Fibroblast of skin of right biceps (primary cell): ENCODE measurements around the gene ARMC2.
"Not testable (repeated sequence)": the region's sequence is repeated elsewhere in the genome, so short reads cannot be mapped to it uniquely, and the experiment has no call there.

Experiments
- DNase-seq: peaks from one replicate; pipeline ENCODE4 v3.0.0-alpha.2; 2013

ARMC2 gene

GRCh38 chr6:108872575-108872974 is 24.4 kb downstream of the ARMC2 start:
- DNase-seq: no peak

- DNase-seq: no peak
These were observed 25.0 kb downstream of the ARMC2 start for GRCh38 chr6:108873251-108873650.

GRCh38 chr6:108873971-108874370 is 25.7 kb downstream of the ARMC2 start:
- DNase-seq: no peak

GRCh38 chr6:108874470-108875160 is 26.4 kb downstream of the ARMC2 start:
- peak; percentile 52 for DNase-seq

- DNase-seq: no peak
These were observed 26.9 kb downstream of the ARMC2 start for GRCh38 chr6:108875161-108875555.

GRCh38 chr6:108877046-108877751 is 29.0 kb downstream of the ARMC2 start:
- DNase-seq: peak; percentile 89

- no peak for DNase-seq
These were observed 30.7 kb downstream of the ARMC2 start for GRCh38 chr6:108878942-108879341.

- no peak for DNase-seq
These were observed 35.0 kb downstream of the ARMC2 start for GRCh38 chr6:108883172-108883571.

- no peak for DNase-seq
These were observed 36.2 kb downstream of the ARMC2 start for GRCh38 chr6:108884211-108885059.

- no peak for DNase-seq
These were observed 39.8 kb downstream of the ARMC2 start for GRCh38 chr6:108888052-108888451.

GRCh38 chr6:108888745-108889144 is 40.5 kb downstream of the ARMC2 start:
- no peak for DNase-seq

GRCh38 chr6:108890898-108891297 is 42.7 kb downstream of the ARMC2 start:
- DNase-seq: not testable (repeated sequence)

GRCh38 chr6:108895571-108895970 is 47.3 kb downstream of the ARMC2 start:
- peak; percentile 22 for DNase-seq

GRCh38 chr6:108896111-108896661 is 48.0 kb downstream of the ARMC2 start:
- peak; percentile 87 for DNase-seq

- no peak for DNase-seq
These were observed 49.1 kb downstream of the ARMC2 start for GRCh38 chr6:108897371-108897770.

- DNase-seq: peak; percentile 39
These were observed 54.2 kb downstream of the ARMC2 start for GRCh38 chr6:108902382-108902792.

GRCh38 chr6:108903796-108904195 is 55.6 kb downstream of the ARMC2 start:
- no peak for DNase-seq

GRCh38 chr6:108904741-108905140 is 56.5 kb downstream of the ARMC2 start:
- DNase-seq: no peak

- DNase-seq: no peak
These were observed 66.2 kb downstream of the ARMC2 start for GRCh38 chr6:108914235-108915022.

- no peak for DNase-seq
These were observed 67.0 kb downstream of the ARMC2 start for GRCh38 chr6:108915258-108915657.

GRCh38 chr6:108916026-108916686 is 67.9 kb downstream of the ARMC2 start:
- DNase-seq: no peak

GRCh38 chr6:108920751-108921150 is 72.5 kb downstream of the ARMC2 start:
- no peak for DNase-seq
